SIG-M5 treated with dmso at 0.1 percent for 504 hours (cell line): Measurements from ENCODE around the gene KCNIP3.
A peak's percentile ranks its signal among the peaks of the same experiment; 100 is the strongest.
"Not testable (repeated sequence)": the region's sequence is repeated elsewhere in the genome, so short reads cannot be mapped to it uniquely, and the experiment has no call there.

Source experiments
- DNase-seq: peaks from one replicate; lab custom pipeline; 2025; ENCODE audit not compliant: unreplicated experiment; lab: John Stamatoyannopoulos, UW

KCNIP3 gene

DNA sequence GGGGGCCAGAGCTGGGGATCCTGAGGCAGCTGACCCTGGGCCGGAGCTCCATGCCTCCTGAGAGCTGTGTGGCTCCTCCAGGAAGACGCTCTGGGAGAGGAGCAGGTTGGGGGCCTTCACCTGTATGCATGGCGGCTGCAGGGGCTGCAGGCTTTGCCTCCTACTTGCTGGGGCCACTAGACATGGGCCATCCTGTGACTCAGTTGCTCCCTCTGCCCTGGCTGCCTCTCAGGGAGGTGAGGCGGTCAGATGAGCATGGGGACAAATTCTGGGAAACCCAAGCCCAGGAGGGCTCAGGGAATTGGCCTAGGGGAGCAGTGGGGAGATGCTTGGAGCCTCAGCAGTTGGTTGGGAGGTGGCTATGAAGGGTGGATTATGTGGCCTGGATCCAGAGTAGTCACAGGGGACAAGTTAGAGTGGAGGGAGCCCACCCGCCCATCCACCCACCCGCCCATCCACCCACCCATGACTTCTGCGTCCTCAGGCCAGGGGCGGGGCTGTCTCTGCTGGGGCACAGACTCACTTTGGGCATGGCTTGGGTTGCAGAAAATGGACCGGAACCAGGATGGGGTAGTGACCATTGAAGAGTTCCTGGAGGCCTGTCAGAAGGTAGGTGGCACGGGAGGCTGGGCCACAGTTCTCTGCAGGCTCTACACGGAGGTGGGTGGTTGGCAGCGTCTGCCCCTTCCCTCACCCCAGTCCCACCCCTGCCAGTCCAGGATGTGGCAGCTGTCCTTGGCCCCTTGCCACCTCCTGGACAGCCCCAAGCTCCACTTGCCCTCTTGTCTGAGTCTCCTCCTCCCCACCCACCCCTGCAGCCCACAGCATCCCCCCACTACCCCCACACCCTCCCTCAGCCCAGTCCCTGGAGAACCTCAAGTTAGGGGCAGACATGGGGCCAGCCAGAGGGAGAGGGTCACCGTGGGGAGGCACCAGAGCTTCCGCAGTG, 85.8 kb downstream of the KCNIP3 start:
- DNase-seq, result no peak

DNA sequence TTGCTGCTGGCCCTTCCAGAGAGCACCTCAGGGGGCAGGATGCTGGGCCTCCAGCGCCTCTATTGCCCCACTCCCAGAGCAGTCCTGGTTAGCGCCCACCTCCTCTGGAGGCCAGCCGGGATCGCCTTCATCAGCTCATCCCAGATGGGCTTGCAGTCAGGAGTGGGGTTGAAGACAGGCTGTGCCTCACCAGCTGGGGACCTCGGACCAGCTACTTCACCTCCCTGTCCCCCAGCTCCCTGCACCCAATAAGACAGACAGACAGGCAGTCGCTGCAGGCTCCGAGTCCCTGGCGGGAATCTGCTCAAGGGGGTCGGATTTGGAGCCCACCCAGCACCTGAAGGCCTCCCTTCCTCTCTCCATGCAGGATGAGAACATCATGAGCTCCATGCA, 86.5 kb downstream of the KCNIP3 start:
- no peak for DNase-seq

DNA sequence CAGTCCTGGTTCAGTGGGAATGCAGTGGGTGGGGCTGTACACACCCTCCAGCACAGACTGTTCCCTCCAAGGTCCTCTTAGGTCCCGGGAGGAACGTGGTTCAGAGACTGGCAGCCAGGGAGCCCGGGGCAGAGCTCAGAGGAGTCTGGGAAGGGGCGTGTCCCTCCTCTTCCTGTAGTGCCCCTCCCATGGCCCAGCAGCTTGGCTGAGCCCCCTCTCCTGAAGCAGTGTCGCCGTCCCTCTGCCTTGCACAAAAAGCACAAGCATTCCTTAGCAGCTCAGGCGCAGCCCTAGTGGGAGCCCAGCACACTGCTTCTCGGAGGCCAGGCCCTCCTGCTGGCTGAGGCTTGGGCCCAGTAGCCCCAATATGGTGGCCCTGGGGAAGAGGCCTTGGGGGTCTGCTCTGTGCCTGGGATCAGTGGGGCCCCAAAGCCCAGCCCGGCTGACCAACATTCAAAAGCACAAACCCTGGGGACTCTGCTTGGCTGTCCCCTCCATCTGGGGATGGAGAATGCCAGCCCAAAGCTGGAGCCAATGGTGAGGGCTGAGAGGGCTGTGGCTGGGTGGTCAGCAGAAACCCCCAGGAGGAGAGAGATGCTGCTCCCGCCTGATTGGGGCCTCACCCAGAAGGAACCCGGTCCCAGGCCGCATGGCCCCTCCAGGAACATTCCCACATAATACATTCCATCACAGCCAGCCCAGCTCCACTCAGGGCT, 87.9 kb downstream of the KCNIP3 start:
- no peak for DNase-seq

DNA sequence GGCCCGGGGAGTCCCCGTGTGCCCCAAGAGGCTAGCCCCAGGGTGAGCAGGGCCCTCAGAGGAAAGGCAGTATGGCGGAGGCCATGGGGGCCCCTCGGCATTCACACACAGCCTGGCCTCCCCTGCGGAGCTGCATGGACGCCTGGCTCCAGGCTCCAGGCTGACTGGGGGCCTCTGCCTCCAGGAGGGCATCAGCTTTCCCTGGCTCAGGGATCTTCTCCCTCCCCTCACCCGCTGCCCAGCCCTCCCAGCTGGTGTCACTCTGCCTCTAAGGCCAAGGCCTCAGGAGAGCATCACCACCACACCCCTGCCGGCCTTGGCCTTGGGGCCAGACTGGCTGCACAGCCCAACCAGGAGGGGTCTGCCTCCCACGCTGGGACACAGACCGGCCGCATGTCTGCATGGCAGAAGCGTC, 88.4 kb downstream of the KCNIP3 start:
- DNase-seq, result no peak

DNA sequence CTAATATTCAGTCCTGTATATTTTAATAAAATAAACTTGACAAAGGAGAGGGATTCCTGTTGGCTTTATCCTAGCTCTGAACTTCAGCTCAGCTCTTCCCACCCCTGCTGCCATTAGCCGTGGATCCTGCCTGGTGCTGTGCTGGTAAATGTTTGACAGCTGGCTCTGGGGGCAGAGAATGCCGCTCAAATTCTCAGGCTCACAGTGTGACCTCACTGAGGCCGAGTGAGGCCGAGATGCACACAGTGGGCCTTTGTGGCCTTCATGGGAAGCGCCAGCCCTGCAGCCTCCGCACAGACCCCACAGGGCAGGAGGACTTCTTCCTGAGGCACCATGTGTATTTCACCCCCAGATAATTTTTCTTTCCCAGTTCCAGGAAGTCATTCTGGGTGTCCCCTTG, 88.9 kb downstream of the KCNIP3 start:
- DNase-seq, result no peak

DNA sequence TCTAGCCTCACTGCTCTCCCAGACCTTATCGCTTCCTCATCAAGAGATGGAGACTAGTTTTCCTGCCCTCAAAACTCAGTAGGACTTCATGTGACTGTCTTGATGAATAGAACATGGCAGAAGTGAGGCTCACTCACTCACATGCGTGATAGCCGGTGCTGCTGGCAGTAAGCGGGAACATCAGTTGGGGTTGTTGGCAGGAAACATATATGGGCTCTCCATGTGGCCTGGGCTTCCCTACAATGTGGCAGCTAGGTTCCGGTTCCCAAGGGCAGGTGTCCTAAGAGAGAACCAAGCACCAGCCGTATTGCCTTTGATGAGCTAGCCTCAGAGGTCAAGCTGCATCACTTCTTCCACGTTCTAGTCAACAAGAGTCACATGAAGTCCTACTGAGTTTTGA, 90.2 kb downstream of the KCNIP3 start:
- DNase-seq, result no peak

DNA sequence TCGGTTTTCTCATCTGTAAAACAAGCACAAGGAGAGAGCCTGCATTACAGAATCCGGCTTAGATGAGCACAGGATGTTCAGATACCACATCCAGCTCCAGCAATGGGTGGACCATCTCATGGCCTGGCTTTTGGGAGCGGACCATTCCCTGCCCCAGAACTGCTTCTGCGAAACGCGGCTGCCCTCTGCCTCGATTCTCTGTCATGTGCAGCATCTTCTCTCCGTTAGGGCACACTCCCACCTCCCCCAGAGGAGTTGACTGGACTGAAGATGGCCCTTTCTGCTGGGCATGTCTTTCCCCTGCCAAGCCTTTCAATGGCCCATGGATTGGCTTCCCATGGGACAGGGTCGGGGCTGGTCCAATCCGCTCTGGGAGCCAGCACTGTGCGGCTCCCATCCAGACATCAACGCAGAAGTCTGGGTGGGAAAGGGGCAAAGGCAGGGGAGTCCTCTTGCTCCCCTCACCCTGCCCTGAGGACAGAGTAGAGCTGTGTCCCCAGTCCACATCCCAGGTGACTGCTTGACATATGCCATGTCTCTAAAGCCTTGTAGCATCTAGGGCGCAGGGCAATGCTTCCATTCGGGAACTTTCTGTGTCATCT, 91.0 kb downstream of the KCNIP3 start:
- no peak for DNase-seq

DNA sequence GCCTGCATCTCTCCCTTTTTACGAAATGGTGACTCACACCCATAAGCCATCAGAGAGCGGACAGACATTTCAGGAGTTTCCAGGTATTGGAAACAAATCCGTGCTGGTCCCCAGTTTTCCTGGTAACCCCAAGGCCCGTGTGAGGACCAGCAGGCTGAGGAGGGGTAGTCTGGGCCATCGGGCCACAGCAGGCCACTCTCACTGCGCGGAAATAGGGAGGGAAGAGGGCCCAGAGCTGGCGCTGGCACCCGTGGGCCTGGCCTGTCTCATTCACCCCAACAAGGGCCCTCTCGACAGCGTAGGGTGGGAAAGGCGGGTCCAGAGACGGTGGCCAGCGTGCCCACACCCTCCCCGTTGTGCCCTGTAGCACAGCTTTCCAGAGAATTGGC, 91.7 kb downstream of the KCNIP3 start:
- DNase-seq, result no peak

DNA sequence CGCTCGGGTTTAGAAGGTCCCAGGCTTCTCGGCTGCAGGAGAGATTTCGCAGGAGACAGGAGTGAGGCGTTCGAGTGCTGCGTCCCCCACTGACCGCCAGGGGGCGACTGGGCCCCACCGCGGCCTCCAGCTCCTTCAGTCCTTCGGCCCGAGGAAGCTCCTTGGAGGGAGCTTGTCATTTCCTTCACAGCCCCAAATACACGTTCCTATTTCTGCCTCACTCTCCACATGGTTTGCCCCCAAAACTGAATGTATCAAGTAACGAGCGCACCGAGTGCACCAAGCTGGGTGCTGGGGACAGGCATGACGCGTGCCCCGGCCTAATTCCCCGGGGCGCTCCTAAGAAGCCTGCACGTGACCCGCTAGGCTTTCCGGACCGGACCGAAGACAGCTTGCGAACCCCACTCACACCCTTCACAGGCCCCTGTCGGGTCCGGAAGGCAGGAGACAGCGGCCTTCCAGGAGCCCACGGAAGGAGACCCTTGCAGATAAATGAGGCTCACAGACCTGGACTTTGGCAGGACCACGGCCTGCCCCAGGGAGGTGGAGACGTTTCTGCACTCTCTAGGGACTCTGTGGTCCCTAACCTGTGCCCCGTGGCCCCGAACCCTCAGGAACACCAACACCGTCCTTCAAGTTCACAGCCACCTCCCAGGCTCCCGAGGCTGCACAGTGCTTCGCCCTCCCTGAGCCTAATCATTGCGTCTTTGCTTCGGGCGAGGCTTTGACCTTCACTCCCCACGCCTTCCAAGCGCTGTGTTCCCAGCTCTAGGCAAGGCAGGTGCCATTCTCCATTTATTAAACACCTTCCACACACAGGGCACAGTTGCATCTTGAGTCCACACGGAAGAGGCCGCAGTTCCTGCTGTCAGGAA, 92.3 kb downstream of the KCNIP3 start:
- peak; percentile 38 for DNase-seq

DNA sequence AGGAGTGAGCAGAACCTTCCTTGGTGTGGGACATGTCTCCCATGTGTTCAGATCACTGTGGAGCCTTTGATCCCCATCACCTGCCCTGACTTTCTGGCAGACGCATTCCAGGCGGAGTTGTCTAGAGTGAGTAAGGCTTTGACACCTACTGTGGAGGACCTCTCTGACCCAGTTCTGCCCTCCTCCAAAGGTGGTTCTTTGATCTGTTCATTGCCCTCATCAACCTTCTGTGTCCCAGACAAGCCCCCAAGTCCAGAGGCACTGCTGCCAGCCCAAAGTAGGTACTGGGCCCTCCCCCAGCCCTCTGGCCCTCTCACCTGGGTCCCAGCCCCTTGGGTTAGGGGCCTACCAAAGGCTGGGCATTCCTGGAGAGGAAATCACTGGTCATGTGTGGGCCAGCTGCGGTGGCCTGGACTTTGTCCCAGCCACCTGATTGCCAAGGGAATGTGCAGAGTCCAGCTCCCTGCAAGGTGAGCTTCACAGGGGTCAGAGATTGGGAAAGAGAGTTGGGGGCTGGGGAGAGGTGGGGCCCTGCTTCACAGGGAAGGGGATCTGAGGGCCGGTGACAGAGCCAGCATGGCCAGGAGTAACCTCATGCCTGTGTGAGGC, 93.2 kb downstream of the KCNIP3 start:
- DNase-seq, result no peak

DNA sequence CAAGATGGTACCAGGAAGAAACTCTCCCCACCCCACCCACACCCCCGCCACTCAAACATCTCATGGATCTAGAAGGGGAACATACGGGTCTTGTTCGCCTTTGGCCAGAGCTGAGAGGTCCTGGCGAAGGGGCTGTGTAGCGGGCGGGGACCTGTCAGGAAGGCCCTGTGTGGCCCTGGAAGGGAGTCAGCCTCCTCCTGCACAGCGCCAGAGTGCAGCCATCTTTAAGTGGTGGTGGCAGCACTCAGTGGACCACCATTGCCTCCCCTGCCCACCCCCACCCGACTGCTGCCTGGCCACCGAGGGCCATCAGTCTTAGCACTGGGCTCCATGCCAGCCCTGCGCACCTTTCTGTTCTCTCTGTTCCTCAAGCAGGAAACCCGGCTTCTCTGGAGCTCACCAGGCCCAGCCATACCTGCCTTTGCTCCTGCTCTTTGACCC, 93.8 kb downstream of the KCNIP3 start:
- DNase-seq, result no peak

DNA sequence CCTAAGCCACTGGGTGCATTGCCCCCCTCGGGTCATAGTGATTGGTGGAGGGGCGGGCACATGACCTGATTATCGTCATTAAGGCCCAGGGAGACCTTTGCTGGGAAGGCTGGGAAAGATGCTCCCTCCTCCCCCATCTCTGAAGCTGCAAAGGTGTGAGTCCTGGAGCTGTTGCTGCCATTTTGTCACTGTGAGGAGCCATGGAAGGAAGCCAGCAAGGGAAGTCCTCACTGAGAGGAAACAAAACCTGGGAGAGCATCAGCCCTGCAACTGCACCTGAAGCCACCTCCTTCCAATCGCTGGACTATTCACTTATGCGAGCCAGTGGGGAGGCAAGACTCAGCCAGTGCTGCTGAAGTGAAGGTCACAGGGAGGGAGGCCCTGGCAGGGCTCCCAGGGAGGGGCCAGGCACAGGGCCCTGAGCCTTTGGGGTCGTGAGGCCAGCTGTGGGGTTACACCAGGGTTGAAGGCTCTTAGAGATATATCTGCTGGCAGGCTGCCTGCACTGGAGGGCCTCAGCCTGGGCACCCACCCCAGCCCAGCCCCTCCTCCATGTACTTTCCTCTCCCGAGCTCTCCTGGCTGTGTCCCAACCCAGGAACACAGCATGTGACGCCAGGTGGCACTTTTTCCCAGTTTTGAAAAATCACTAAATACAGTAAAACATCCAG, 94.6 kb downstream of the KCNIP3 start:
- no peak for DNase-seq

DNA sequence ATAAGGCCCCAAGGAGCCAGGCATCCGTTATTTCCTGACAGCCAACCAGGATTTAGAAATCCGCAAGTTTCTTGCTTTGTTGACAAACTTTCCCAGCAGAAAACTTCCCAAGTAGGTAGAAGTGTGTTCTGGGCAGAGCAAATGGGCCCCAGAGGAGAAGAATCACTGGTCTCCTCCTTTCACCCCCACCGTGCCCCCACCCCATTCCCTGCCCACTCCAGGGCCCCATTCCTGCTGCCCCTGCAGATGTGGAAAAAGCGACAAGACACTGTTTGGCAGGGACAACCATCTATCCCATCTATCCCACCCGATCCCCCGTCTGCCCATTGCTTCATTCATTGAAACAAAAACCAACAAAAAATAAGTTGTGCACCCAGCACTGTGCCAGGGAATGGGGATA, 95.2 kb downstream of the KCNIP3 start:
- no peak for DNase-seq

DNA sequence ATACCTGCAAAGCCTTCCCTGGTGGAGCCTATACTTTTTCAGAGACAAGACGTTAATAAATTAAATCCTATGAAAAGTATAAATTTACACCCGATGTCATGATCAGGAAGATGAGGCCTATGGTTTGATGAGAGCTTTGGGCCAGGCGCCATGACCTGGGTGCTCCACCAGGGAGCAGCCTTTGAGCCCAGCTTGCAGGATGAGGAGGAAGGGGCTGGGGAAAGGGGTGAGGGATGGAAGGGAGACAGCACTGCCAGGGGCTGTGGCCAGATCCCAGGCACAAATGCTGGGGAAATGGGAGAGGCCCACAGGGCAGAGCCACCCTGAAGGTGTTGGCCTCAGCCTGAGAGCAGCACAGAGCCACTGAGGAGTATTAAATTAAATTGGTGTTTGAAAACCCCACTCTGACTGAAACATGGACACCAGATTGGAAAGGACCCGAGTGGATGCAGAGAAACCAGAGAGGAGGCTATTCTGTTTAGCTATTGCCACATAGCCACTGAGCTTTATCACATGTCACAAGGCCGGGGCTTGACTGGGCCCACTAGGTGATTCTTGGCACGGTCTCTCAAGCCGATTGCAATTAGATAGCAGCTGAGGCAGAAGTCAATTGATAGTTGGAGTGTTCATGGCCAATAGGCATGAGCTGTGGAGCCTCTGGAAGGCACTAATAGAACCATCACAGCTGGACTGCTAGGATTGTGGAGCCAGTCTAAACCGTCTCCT, 95.7 kb downstream of the KCNIP3 start:
- no peak for DNase-seq

DNA sequence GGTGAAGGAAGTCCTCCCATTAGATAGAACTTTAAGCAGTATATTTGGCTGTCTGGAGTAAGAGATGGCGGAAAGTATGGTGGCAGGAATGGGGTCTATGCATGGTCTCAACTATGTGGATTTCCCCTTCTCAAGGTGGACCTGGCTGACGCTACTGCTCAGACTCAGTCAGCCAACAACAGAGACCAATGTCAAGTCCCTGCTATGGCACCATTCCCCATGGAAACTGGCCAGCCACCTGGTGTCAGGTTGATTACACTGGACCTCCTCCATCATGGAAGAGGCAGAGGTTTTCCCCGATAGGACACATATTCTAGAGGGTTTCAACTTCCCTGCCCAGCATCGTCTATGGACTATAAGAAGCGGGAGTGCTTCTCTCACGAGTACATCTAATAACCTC, 96.8 kb downstream of the KCNIP3 start:
- no peak for DNase-seq

DNA sequence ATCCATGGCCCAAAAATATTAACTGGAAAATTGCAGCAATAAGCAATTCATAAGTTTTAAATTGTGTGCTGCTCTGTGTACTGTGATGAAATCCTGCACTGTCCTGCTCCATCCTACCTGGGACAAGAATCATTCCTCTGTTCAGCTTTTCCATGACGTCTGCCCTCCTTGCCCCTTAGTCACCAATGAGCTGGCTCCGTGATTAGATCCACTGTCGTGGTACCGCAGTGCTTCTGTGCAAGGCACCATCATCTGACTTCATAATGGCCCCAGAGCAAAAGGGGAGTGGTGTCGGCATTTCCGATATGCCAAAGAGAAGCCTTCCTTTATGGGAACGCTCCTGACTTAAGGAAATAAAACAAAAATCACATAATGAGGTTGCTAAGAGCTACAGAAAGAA, 101.9 kb downstream of the KCNIP3 start:
- DNase-seq, result no peak

DNA sequence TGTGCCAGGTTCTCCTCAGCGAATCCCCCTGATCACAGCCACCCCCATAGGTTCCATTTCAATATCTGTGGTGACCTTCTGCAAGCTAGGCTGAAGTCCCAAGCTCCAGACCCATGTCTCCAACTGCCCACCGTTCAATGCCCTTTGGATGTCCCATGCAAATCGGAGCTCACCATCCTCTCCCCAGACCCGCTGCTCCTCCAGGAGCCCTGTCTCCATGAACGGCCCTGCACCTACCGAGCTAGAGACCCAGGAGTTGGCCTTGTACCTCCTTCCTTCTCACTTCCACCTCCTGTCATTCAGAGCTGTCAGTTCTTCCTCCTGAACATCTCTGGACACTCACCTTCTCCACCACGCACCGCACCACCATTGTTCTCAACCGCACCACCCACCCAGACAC, 104.3 kb downstream of the KCNIP3 start:
- DNase-seq, result no peak

DNA sequence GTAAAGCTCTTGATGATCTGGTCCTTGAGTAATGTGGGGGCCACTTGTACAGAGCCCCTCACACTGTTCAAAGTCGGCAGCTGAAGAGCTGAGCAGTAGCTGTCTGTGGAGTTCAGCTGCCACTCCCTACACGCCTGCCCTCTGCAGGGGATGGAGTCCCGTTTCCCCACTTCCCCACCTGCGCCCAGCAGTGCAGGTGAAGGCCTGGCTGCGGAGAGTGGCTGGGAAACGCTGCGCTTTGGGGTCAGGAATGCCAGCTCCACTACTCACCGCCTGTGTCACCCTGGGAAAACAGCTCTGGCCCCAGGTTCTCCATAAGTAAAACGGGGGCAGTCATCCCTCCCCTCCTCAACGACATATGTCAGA, 104.8 kb downstream of the KCNIP3 start:
- DNase-seq, result not testable (repeated sequence)
